ENCODE measurements around the gene P2RX3. TPM values are rescaled to one million over a fixed set of nuclear protein-coding genes. Genes with fewer than 3 reads are reported as not detected.

Gene P2RX3
- total RNA-seq, 2 donors from 2014 or later = 0.40 TPM; not detected in 1

DNA sequence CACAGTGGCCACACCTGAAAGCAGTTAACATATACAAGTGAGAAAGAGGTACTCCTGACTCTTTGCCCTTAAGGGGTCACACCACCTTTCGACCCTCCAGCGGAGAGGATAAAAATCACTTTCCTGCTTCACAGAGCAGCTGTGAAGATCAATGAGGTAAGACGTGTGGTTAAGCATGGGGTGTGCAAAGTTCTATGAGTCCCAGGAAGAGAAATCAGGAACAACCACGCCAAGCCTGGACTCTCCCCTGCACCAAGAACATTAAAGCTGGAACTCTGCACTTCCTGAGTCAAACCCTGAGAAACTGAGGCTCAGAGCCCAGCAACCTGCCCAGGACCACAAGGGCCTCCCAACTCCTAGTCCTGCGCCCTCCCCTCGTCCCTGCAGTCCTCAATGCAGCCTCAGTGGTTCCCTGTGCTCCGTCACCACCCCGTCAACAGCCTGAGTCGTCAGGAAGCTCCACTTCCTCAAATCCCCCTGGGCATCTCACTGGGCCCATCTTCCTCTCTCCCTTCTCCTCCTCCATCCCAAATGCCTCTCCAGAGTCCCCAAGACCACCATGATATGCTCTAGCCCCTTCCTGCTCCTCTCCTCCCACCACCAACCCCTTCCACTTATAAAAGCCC is 31.1 kb upstream of the P2RX3 start:
- Histone ChIP-seq H3K36me3 (peaks cover 0 to 12% of the 10 kb centered on the region in 2 donors), H3K27me3 (replicated peaks; ENCODE audit: insufficient read depth) (no peaks in the 10 kb centered on the region), H3K27ac (peak overlapping the region in 1 of 2 donors; percentile 42), H3K4me3 (no peak overlapping the region), H3K4me1 (replicated peaks) (peaks cover 24% of the 10 kb centered on the region), H3K9me3 (no peaks in the 10 kb centered on the region)
- 74% methylated on average over 9 of the region's 9 CpGs for WGBS
- TF ChIP-seq CTCF (IDR thresholded peaks at IDR 0.05) = no peak
- TF ChIP-seq POLR2A (IDR thresholded peaks at IDR 0.05) = no peak
- no peak for TF ChIP-seq POLR2AphosphoS5 (IDR thresholded peaks at IDR 0.05)
- no peak for DNase-seq (ENCODE audit: low spot score)
- intact Hi-C loops (cut with DNase I) = no loop called here

DNA sequence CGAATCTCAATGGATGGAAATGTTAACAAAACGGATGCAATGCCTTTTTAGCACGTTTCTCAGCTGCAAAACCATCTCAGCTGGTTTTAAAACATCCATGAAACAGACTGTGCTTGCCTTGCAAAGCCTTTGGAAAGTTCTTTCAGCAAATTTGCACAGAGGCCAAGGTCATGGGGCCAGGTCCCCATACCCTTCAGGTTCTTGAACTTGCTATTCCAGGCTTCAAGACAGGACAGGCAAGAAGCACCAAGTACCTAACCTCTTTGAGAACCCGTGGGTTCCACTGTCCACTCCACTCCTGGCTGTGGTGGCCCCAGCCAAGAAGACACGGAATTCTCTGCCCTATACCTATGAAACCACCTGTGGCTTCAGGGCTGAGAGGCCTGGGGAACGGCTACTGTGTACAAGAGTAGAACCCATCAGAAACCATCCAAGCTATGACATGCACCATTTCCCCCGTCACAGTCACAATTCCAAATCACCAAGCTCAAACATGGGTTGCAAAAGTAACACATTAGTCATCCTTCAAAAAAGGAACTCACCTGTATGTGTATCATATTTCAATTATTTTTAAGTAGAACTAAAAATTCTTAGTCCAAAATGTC is 30.4 kb upstream of the P2RX3 start:
- Histone ChIP-seq H3K4me3 (no peak overlapping the region), H3K27me3 (replicated peaks; ENCODE audit: insufficient read depth) (no peaks in the 10 kb centered on the region), H3K9me3 (no peaks in the 10 kb centered on the region), H3K27ac (peak overlapping the region; percentile 38 to 78), H3K4me1 (replicated peaks) (peaks cover 25% of the 10 kb centered on the region), H3K36me3 (peaks cover under 1 to 9% of the 10 kb centered on the region in 2 donors)
- TF ChIP-seq POLR2AphosphoS5 (IDR thresholded peaks at IDR 0.05) (no peak), POLR2A (IDR thresholded peaks at IDR 0.05) (no peak), CTCF (IDR thresholded peaks at IDR 0.05) (no peak)
- WGBS = 60% methylated on average over 7 of the region's 7 CpGs
- no peak for DNase-seq (ENCODE audit: low spot score)
- intact Hi-C loops (cut with DNase I) = no loop called here

GRCh38 chr11:57308426-57309060 is 29.6 kb upstream of the P2RX3 start:
- Histone ChIP-seq H3K9me3 (no peaks in the 10 kb centered on the region), H3K27ac (peak overlapping the region; percentile 38 to 78), H3K36me3 (peaks cover 6 to 9% of the 10 kb centered on the region in 2 donors), H3K4me1 (replicated peaks) (peaks cover 25% of the 10 kb centered on the region), H3K27me3 (replicated peaks; ENCODE audit: insufficient read depth) (no peaks in the 10 kb centered on the region), H3K4me3 (no peak overlapping the region)
- DNase-seq (ENCODE audit: low spot score) = no peak
- WGBS = 85% methylated on average over 10 of the region's 10 CpGs
- intact Hi-C loops (cut with DNase I) = no loop called here
- TF ChIP-seq POLR2AphosphoS5 (IDR thresholded peaks at IDR 0.05) (no peak), CTCF (IDR thresholded peaks at IDR 0.05) (no peak), POLR2A (IDR thresholded peaks at IDR 0.05) (no peak)

- WGBS = 83% methylated on average over 24 of the region's 24 CpGs
- TF ChIP-seq POLR2A (IDR thresholded peaks at IDR 0.05) = no peak
- no peak for TF ChIP-seq POLR2AphosphoS5 (IDR thresholded peaks at IDR 0.05)
- no peak for TF ChIP-seq CTCF (IDR thresholded peaks at IDR 0.05)
- Histone ChIP-seq H3K9me3 (no peaks in the 10 kb centered on the region), H3K27ac (peak overlapping the region; percentile 78 to 85), H3K4me3 (no peak overlapping the region), H3K4me1 (replicated peaks) (peaks cover 25% of the 10 kb centered on the region), H3K36me3 (peaks cover 6 to 17% of the 10 kb centered on the region in 2 donors), H3K27me3 (replicated peaks; ENCODE audit: insufficient read depth) (no peaks in the 10 kb centered on the region)
- no peak for DNase-seq (ENCODE audit: low spot score)
- intact Hi-C loops (cut with DNase I) = no loop called here
These were observed 28.8 kb upstream of the P2RX3 start for GRCh38 chr11:57309106-57310059.

Measured in prostate gland (tissue), 2 donors.